Smooth muscle cell (in vitro differentiated cells): ENCODE results near the gene ADARB1. TPM values are rescaled to one million over a fixed set of nuclear protein-coding genes. Genes with fewer than 3 reads are reported as not detected.

Source experiments
- DNase-seq: peaks from one replicate; lab custom pipeline; 2025; ENCODE audit not compliant: unreplicated experiment; lab: John Stamatoyannopoulos, UW
- H2AFZ ChIP-seq: fragments of 200-600 bp; sonication (generic); 2 replicates; pipeline ENCODE4 v1.6.0; 2016; ENCODE audit warnings: antibody characterized with exemption, low read depth, mild to moderate bottlenecking
- H3F3A ChIP-seq: fragments of 200-600 bp; sonication (generic); 2 replicates; pipeline ENCODE4 v1.6.0; 2017; ENCODE audit warnings: antibody characterized with exemption, low read depth
- H3K27ac ChIP-seq: fragments of 200-600 bp; sonication (generic); 2 replicates; pipeline ENCODE4 v1.5.1; 2016; ENCODE audit warnings: low read depth, mild to moderate bottlenecking
- H3K27me3 ChIP-seq: fragments of 200-600 bp; sonication (generic); 2 replicates; pipeline ENCODE4 v1.6.1; 2016; ENCODE audit warnings: low read depth, mild to moderate bottlenecking
- H3K36me3 ChIP-seq: fragments of 200-600 bp; sonication (generic); 2 replicates; pipeline ENCODE4 v1.5.1; 2016; ENCODE audit warnings: low read depth
- H3K4me1 ChIP-seq: fragments of 200-600 bp; sonication (generic); 2 replicates; pipeline ENCODE4 v1.5.1; 2016; ENCODE audit warnings: low read depth
- H3K4me2 ChIP-seq: fragments of 200-600 bp; sonication (generic); 2 replicates; pipeline ENCODE4 v1.6.0; 2016; ENCODE audit warnings: mild to moderate bottlenecking
- H3K4me3 ChIP-seq: fragments of 200-600 bp; sonication (generic); 2 replicates; pipeline ENCODE4 v1.5.1; 2016; ENCODE audit warnings: mild to moderate bottlenecking
- H3K79me2 ChIP-seq: fragments of 200-600 bp; sonication (generic); 2 replicates; pipeline ENCODE4 v1.6.0; 2016; ENCODE audit warnings: low read depth, mild to moderate bottlenecking
- H3K9ac ChIP-seq: fragments of 200-600 bp; sonication (generic); 2 replicates; pipeline ENCODE4 v1.6.0; 2016; ENCODE audit warnings: low read depth
- H3K9me3 ChIP-seq: fragments of 200-600 bp; sonication (generic); replicated peaks from 2 replicates; pipeline ENCODE4 v1.5.1; 2016; ENCODE audit warnings: low read depth
- H4K20me1 ChIP-seq: fragments of 200-600 bp; sonication (generic); 2 replicates; pipeline ENCODE4 v1.6.0; 2016; ENCODE audit warnings: low read depth
- CTCF ChIP-seq: fragments of 200-600 bp; sonication (generic); IDR thresholded peaks from 2 replicates; pipeline ENCODE4 v1.5.1; 2017; ENCODE audit warnings: borderline replicate concordance, mild to moderate bottlenecking, antibody characterized with exemption; ENCODE audit not compliant: insufficient read depth, poor library complexity, severe bottlenecking
- WGBS: methylation state at CpG from one replicate; pipeline ENCODE4 v1.1.7; 2016; ENCODE audit warnings: low lambda C conversion rate; 5-methylcytosine and 5-hydroxymethylcytosine counted together
- polyA plus RNA-seq: library from polyadenylated mRNA; unstranded; fragments of >200 nt; fragmentation: Nextera tagmentation; extraction: Ambion mirVana; gene quantifications from 2 replicates; pipeline ENCODE4 v1.2.1, GENCODE V29; 2016
- total RNA-seq: library from RNA; depleted of rRNA; stranded (reverse); fragments of >200 nt; gene quantifications from 2 replicates; pipeline ENCODE4 v1.2.3, GENCODE V29; 2014

ADARB1 gene
- total and polyA plus RNA-seq, 2 experiments from 2014 or later = 25.6 to 28.9 TPM

GRCh38 chr21:45035477-45035848 lies 38.9 kb upstream of the ADARB1 start:
- no peaks in the 10 kb centered on the region for H3K27me3 ChIP-seq
- no peak overlapping the region for H3K4me3 ChIP-seq
- H3K4me2 ChIP-seq = no peak overlapping the region
- no peaks in the 10 kb centered on the region for H4K20me1 ChIP-seq
- no peak overlapping the region for H3K9ac ChIP-seq
- no peak for TF ChIP-seq CTCF
- H3F3A ChIP-seq = no peaks in the 10 kb centered on the region
- no peaks in the 10 kb centered on the region for H3K36me3 ChIP-seq
- H3K27ac ChIP-seq = no peak overlapping the region
- no peak overlapping the region for H2AFZ ChIP-seq
- peaks cover 19% of the 10 kb centered on the region for H3K4me1 ChIP-seq
- no peak for DNase-seq
- H3K79me2 ChIP-seq = no peaks in the 10 kb centered on the region
- WGBS = 94% methylated on average over 8 of the region's 8 CpGs
- H3K9me3 ChIP-seq = no peaks in the 10 kb centered on the region

- no peak overlapping the region for H2AFZ ChIP-seq
- no peaks in the 10 kb centered on the region for H3K27me3 ChIP-seq
- H3K4me2 ChIP-seq = no peak overlapping the region
- 85% methylated on average over 1 of the region's 1 CpG for WGBS
- no peaks in the 10 kb centered on the region for H3K79me2 ChIP-seq
- H3K4me1 ChIP-seq = peaks cover 7% of the 10 kb centered on the region
- no peak overlapping the region for H3K4me3 ChIP-seq
- no peak for TF ChIP-seq CTCF
- H3K9ac ChIP-seq = no peak overlapping the region
- H3K36me3 ChIP-seq = no peaks in the 10 kb centered on the region
- no peaks in the 10 kb centered on the region for H3K9me3 ChIP-seq
- no peak overlapping the region for H3K27ac ChIP-seq
- no peaks in the 10 kb centered on the region for H3F3A ChIP-seq
- DNase-seq = no peak
- H4K20me1 ChIP-seq = no peaks in the 10 kb centered on the region
Measured at GRCh38 chr21:45036630-45037029, 37.8 kb upstream of the ADARB1 start.

- H3K9me3 ChIP-seq = no peaks in the 10 kb centered on the region
- H3K79me2 ChIP-seq = no peaks in the 10 kb centered on the region
- H3K4me3 ChIP-seq = no peak overlapping the region
- no peak overlapping the region for H2AFZ ChIP-seq
- no peaks in the 10 kb centered on the region for H3K4me1 ChIP-seq
- H3K27ac ChIP-seq = no peak overlapping the region
- no peak overlapping the region for H3K9ac ChIP-seq
- no peak overlapping the region for H3K4me2 ChIP-seq
- no peaks in the 10 kb centered on the region for H3F3A ChIP-seq
- DNase-seq = no peak
- H4K20me1 ChIP-seq = no peaks in the 10 kb centered on the region
- no peaks in the 10 kb centered on the region for H3K27me3 ChIP-seq
- TF ChIP-seq CTCF = no peak
- no peaks in the 10 kb centered on the region for H3K36me3 ChIP-seq
- 96% methylated on average over 9 of the region's 9 CpGs for WGBS
Measured at GRCh38 chr21:45037986-45038385, 36.4 kb upstream of the ADARB1 start.

GRCh38 chr21:45039317-45040156 lies 34.8 kb upstream of the ADARB1 start:
- Histone ChIP-seq H3K27me3 (no peaks in the 10 kb centered on the region), H3K9me3 (no peaks in the 10 kb centered on the region), H3K36me3 (no peaks in the 10 kb centered on the region), H3K4me2 (no peak overlapping the region), H3K4me3 (no peak overlapping the region), H4K20me1 (no peaks in the 10 kb centered on the region), H3F3A (no peaks in the 10 kb centered on the region), H2AFZ (no peak overlapping the region), H3K4me1 (no peaks in the 10 kb centered on the region), H3K27ac (no peak overlapping the region), H3K9ac (no peak overlapping the region), H3K79me2 (no peaks in the 10 kb centered on the region)
- 79% methylated on average over 3 of the region's 3 CpGs for WGBS
- DNase-seq = no peak
- no peak for TF ChIP-seq CTCF
